Measurements from ENCODE around the gene PMM2.
"Not testable (repeated sequence)": the region's sequence is repeated elsewhere in the genome, so short reads cannot be mapped to it uniquely, and the experiment has no call there.

Gene PMM2

GRCh38 chr16:8767176-8767575 is 30.5 kb upstream of the PMM2 start:
- no peaks in the 10 kb centered on the region for H3K27me3 Mint-ChIP-seq
- intact Hi-C loops (cut with micrococcal nuclease): no loop called here
- H3K4me1 Mint-ChIP-seq (ENCODE audit: low read depth): no peaks in the 10 kb centered on the region

GRCh38 chr16:8768283-8768682 is 29.4 kb upstream of the PMM2 start:
- H3K27me3 Mint-ChIP-seq: no peaks in the 10 kb centered on the region
- H3K4me1 Mint-ChIP-seq (ENCODE audit: low read depth): no peaks in the 10 kb centered on the region
- peaks cover 99% of the 10 kb centered on the region for H3K36me3 Mint-ChIP-seq (ENCODE audit: low read depth)
- H3K27ac Mint-ChIP-seq: no peak overlapping the region
- no peaks in the 10 kb centered on the region for H3K9me3 Mint-ChIP-seq
- intact Hi-C loops (cut with micrococcal nuclease): no loop called here
- H3K4me3 Mint-ChIP-seq: no peak overlapping the region

More at GRCh38 chr16:8767176-8767575, 30.5 kb upstream of the PMM2 start:
- H3K36me3 Mint-ChIP-seq (ENCODE audit: low read depth): peaks cover 88% of the 10 kb centered on the region
- no peak overlapping the region for H3K27ac Mint-ChIP-seq
- no peaks in the 10 kb centered on the region for H3K9me3 Mint-ChIP-seq
- H3K4me3 Mint-ChIP-seq: no peak overlapping the region

- Mint-ChIP-seq H3K27ac (no peak overlapping the region), H3K4me1 (ENCODE audit: low read depth) (no peaks in the 10 kb centered on the region), H3K4me3 (no peak overlapping the region), H3K9me3 (no peaks in the 10 kb centered on the region), H3K36me3 (ENCODE audit: low read depth) (peaks cover 100% of the 10 kb centered on the region), H3K27me3 (no peaks in the 10 kb centered on the region)
- intact Hi-C loops (cut with micrococcal nuclease): no loop called here
These were observed 28.9 kb upstream of the PMM2 start for GRCh38 chr16:8768692-8769091.

GRCh38 chr16:8773537-8773936 is 24.1 kb upstream of the PMM2 start:
- no peaks in the 10 kb centered on the region for H3K4me1 Mint-ChIP-seq (ENCODE audit: low read depth)
- H3K9me3 Mint-ChIP-seq: no peaks in the 10 kb centered on the region
- H3K27ac Mint-ChIP-seq: no peak overlapping the region
- no peaks in the 10 kb centered on the region for H3K27me3 Mint-ChIP-seq
- intact Hi-C loops (cut with micrococcal nuclease): no loop called here
- peaks cover 97% of the 10 kb centered on the region for H3K36me3 Mint-ChIP-seq (ENCODE audit: low read depth)
- no peak overlapping the region for H3K4me3 Mint-ChIP-seq

GRCh38 chr16:8774208-8774607 is 23.4 kb upstream of the PMM2 start:
- Mint-ChIP-seq H3K9me3 (no peaks in the 10 kb centered on the region), H3K36me3 (ENCODE audit: low read depth) (peaks cover 97% of the 10 kb centered on the region)
- intact Hi-C loops (cut with micrococcal nuclease): no loop called here

GRCh38 chr16:8775359-8775758 is 22.3 kb upstream of the PMM2 start:
- no peaks in the 10 kb centered on the region for H3K27me3 Mint-ChIP-seq
- no peak overlapping the region for H3K27ac Mint-ChIP-seq
- intact Hi-C loops (cut with micrococcal nuclease): no loop called here
- peaks cover 97% of the 10 kb centered on the region for H3K36me3 Mint-ChIP-seq (ENCODE audit: low read depth)
- H3K4me1 Mint-ChIP-seq (ENCODE audit: low read depth): no peaks in the 10 kb centered on the region
- H3K4me3 Mint-ChIP-seq: no peak overlapping the region
- no peaks in the 10 kb centered on the region for H3K9me3 Mint-ChIP-seq

More at GRCh38 chr16:8774208-8774607, 23.4 kb upstream of the PMM2 start:
- no peaks in the 10 kb centered on the region for H3K4me1 Mint-ChIP-seq (ENCODE audit: low read depth)
- no peak overlapping the region for H3K27ac Mint-ChIP-seq
- no peak overlapping the region for H3K4me3 Mint-ChIP-seq
- H3K27me3 Mint-ChIP-seq: no peaks in the 10 kb centered on the region

GRCh38 chr16:8776129-8776584 is 21.5 kb upstream of the PMM2 start:
- Mint-ChIP-seq H3K27ac (no peak overlapping the region), H3K4me1 (ENCODE audit: low read depth) (no peaks in the 10 kb centered on the region), H3K27me3 (no peaks in the 10 kb centered on the region), H3K9me3 (no peaks in the 10 kb centered on the region), H3K4me3 (no peak overlapping the region), H3K36me3 (ENCODE audit: low read depth) (peaks cover 97% of the 10 kb centered on the region)
- intact Hi-C loops (cut with micrococcal nuclease): no loop called here

- Mint-ChIP-seq H3K27ac (no peak overlapping the region), H3K4me3 (no peak overlapping the region), H3K4me1 (ENCODE audit: low read depth) (no peaks in the 10 kb centered on the region), H3K36me3 (ENCODE audit: low read depth) (peaks cover 97% of the 10 kb centered on the region), H3K9me3 (no peaks in the 10 kb centered on the region), H3K27me3 (no peaks in the 10 kb centered on the region)
- intact Hi-C loops (cut with micrococcal nuclease): no loop called here
These were observed 20.4 kb upstream of the PMM2 start for GRCh38 chr16:8777217-8777616.

- no peak overlapping the region for H3K4me3 Mint-ChIP-seq
- H3K36me3 Mint-ChIP-seq (ENCODE audit: low read depth): peaks cover 67% of the 10 kb centered on the region
- no peaks in the 10 kb centered on the region for H3K9me3 Mint-ChIP-seq
- intact Hi-C loops (cut with micrococcal nuclease): no loop called here
- no peak overlapping the region for H3K27ac Mint-ChIP-seq
- no peaks in the 10 kb centered on the region for H3K4me1 Mint-ChIP-seq (ENCODE audit: low read depth)
- H3K27me3 Mint-ChIP-seq: no peaks in the 10 kb centered on the region
These were observed 15.8 kb upstream of the PMM2 start for GRCh38 chr16:8781797-8782196.

- H3K36me3 Mint-ChIP-seq (ENCODE audit: low read depth): peaks cover 59% of the 10 kb centered on the region
- H3K9me3 Mint-ChIP-seq: no peaks in the 10 kb centered on the region
- intact Hi-C loops (cut with micrococcal nuclease): no loop called here
- no peaks in the 10 kb centered on the region for H3K4me1 Mint-ChIP-seq (ENCODE audit: low read depth)
- no peak overlapping the region for H3K4me3 Mint-ChIP-seq
- no peak overlapping the region for H3K27ac Mint-ChIP-seq
- H3K27me3 Mint-ChIP-seq: no peaks in the 10 kb centered on the region
These were observed 15.0 kb upstream of the PMM2 start for GRCh38 chr16:8782673-8783072.

- Mint-ChIP-seq H3K27ac (no peak overlapping the region), H3K36me3 (ENCODE audit: low read depth) (peaks cover 31% of the 10 kb centered on the region), H3K4me3 (no peak overlapping the region), H3K27me3 (no peaks in the 10 kb centered on the region), H3K4me1 (ENCODE audit: low read depth) (no peaks in the 10 kb centered on the region), H3K9me3 (no peaks in the 10 kb centered on the region)
- intact Hi-C loops (cut with micrococcal nuclease): no loop called here
These were observed 12.2 kb upstream of the PMM2 start for GRCh38 chr16:8785408-8785807.

- H3K9me3 Mint-ChIP-seq; H3K27me3 Mint-ChIP-seq; H3K4me1 Mint-ChIP-seq (ENCODE audit: low read depth); intact Hi-C loops (cut with micrococcal nuclease); H3K4me3 Mint-ChIP-seq; H3K27ac Mint-ChIP-seq: not testable (repeated sequence)
- peaks cover 22% of the 10 kb centered on the region for H3K36me3 Mint-ChIP-seq (ENCODE audit: low read depth)
These were observed 11.3 kb upstream of the PMM2 start for GRCh38 chr16:8786316-8786715.

GRCh38 chr16:8788578-8789172 is 9.0 kb upstream of the PMM2 start:
- H3K27ac Mint-ChIP-seq: no peak overlapping the region
- intact Hi-C loops (cut with micrococcal nuclease): no loop called here
- H3K36me3 Mint-ChIP-seq (ENCODE audit: low read depth): no peaks in the 10 kb centered on the region
- H3K27me3 Mint-ChIP-seq: no peaks in the 10 kb centered on the region
- H3K9me3 Mint-ChIP-seq: no peaks in the 10 kb centered on the region
- H3K4me1 Mint-ChIP-seq (ENCODE audit: low read depth): no peaks in the 10 kb centered on the region
- H3K4me3 Mint-ChIP-seq: no peak overlapping the region

GRCh38 chr16:8795091-8795490 is 2.5 kb upstream of the PMM2 start:
- H3K4me1 Mint-ChIP-seq (ENCODE audit: low read depth): peaks cover 34% of the 10 kb centered on the region
- no peak overlapping the region for H3K4me3 Mint-ChIP-seq
- peaks cover 24% of the 10 kb centered on the region for H3K36me3 Mint-ChIP-seq (ENCODE audit: low read depth)
- no peaks in the 10 kb centered on the region for H3K27me3 Mint-ChIP-seq
- no peaks in the 10 kb centered on the region for H3K9me3 Mint-ChIP-seq
- intact Hi-C loops (cut with micrococcal nuclease): no loop called here
- no peak overlapping the region for H3K27ac Mint-ChIP-seq

GRCh38 chr16:8795818-8796217 is 1.8 kb upstream of the PMM2 start:
- Mint-ChIP-seq H3K27me3 (no peaks in the 10 kb centered on the region), H3K9me3 (no peaks in the 10 kb centered on the region), H3K36me3 (ENCODE audit: low read depth) (peaks cover 31% of the 10 kb centered on the region), H3K4me1 (ENCODE audit: low read depth) (peaks cover 34% of the 10 kb centered on the region), H3K27ac (peak overlapping the region; percentile 96), H3K4me3 (no peak overlapping the region)
- intact Hi-C loops (cut with micrococcal nuclease): loop anchor here (2.0 kb wide), 1 partner anchor 121 kb away; the partner anchor contains the start of gene ABAT

Data from dendritic cell treated with granulocyte-macrophage colony-stimulating factor and Interleukin-4, amounts not matched to agents 40 ng/mL and 50 ng/mL, for 4 days (primary cell).